DOHH2 (cell line): ENCODE results near the gene C4orf17.

Source experiments
- CTCF ChIP-seq: fragments of 200-600 bp; sonication (generic); IDR thresholded peaks from one replicate; pipeline ENCODE4 v1.5.1; 2014; ENCODE audit warnings: antibody characterized with exemption, mild to moderate bottlenecking, low read depth, low read length; ENCODE audit not compliant: poor library complexity, severe bottlenecking
- EZH2phosphoT487 ChIP-seq: fragments of 200-600 bp; sonication (generic); IDR thresholded peaks from 2 replicates; pipeline ENCODE4 v1.6.1; 2017; ENCODE audit warnings: borderline replicate concordance, mild to moderate bottlenecking, antibody characterized with exemption, low read length, moderate library complexity, mixed read lengths

- TF ChIP-seq CTCF (no peak), EZH2phosphoT487 (no peak)
These were observed 25.6 kb upstream of the C4orf17 start for GRCh38 chr4:99485212-99485611.
